ENCODE results near the gene HYAL3.

The HYAL3 gene

DNA sequence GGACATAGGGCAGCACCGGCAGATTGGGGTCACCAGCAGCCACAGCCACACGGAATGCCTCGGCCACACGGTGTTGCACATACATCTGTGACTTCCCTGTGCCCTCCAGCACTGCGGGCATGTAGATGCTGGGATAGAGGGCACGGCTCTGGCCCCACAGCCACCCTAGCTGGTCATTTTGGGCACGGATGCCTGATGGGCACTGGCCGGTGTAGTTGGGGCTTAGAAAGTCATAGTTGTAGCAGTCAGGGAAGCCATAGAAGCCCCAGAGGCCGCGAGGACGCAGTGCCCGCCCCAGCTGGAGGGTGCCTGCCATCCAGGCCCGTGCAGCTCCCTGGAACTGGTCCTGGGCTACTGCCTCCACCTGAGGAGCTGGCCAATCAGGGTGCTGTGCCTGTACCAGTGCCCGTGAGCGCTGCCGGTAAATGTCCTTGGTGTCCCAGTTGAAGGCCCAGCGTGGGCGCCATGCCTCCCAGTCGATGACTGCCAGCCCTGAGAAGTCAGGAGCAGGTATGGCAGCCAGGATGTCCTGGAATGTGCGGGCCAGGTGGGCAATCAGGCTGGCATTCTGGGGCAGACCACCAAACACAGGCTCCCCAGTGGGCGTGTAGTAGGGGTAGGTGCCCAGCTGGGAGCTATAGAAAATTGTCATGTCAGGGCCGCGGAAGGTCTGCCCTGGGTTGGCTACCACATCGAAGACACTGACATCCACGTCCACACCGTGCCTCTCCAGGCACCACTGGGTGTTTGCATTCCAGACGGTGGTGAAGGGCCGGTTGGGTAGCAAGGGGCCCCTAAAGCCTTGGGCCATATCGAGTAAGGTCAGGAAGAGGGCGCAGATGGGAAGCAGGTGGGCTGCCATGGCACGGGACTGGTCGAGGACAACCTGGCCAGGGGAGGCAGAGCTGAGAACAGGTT lies 3.1 kb upstream of the HYAL3 start:
- Histone ChIP-seq H3K27ac (ENCODE audit: low read depth, low read length) (no peak overlapping the region), H3K4me2 (ENCODE audit: low read length) (no peak overlapping the region)

DNA sequence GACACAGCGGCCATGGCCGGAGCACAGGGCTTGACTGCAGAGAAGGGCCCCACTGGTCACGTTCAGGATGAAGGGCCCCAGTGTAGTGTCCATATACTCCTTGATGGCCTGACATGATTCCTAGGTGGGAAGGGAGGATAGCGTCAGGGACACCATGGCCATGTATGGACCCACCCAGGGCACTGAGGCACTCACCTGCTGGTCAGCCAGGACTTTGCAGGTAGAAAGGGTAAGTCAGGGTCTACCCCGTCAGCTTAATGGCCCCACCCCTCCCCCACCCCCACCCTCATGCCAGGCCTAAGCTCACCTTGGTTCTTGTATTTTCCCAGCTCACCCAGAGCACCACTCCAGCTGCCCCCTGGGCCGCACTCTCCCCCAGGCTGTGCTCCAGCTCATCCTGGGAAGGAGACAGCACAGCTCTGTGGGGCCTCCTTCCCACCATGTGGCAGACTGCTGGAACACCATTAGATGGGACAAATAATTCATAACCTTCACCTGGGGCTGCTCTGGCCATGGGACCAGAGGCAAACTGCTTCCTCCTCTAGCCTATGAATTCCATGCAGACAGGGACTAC lies 1.6 kb upstream of the HYAL3 start:
- TF ChIP-seq, protein P1, sequence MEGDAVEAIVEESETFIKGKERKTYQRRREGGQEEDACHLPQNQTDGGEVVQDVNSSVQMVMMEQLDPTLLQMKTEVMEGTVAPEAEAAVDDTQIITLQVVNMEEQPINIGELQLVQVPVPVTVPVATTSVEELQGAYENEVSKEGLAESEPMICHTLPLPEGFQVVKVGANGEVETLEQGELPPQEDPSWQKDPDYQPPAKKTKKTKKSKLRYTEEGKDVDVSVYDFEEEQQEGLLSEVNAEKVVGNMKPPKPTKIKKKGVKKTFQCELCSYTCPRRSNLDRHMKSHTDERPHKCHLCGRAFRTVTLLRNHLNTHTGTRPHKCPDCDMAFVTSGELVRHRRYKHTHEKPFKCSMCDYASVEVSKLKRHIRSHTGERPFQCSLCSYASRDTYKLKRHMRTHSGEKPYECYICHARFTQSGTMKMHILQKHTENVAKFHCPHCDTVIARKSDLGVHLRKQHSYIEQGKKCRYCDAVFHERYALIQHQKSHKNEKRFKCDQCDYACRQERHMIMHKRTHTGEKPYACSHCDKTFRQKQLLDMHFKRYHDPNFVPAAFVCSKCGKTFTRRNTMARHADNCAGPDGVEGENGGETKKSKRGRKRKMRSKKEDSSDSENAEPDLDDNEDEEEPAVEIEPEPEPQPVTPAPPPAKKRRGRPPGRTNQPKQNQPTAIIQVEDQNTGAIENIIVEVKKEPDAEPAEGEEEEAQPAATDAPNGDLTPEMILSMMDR (IDR thresholded peaks at IDR 0.05; ENCODE audit: low read depth, low read length, poor library complexity, severe bottlenecking): no peak
- TF ChIP-seq EZH2phosphoT487 (IDR thresholded peaks at IDR 0.05; ENCODE audit: borderline replicate concordance, low read length): no peak
- no peak overlapping the region for H3K27ac ChIP-seq (ENCODE audit: low read depth, low read length)

More for the DNA sequence above, 3.1 kb upstream of the HYAL3 start:
- H4K20me1 ChIP-seq (ENCODE audit: control insufficient read depth, insufficient read depth, low read depth, low read length): no peaks in the 10 kb centered on the region
- H3K4me1 ChIP-seq (ENCODE audit: control insufficient read depth, low read length): peaks cover 25% of the 10 kb centered on the region
- no peaks in the 10 kb centered on the region for H3K9me2 ChIP-seq (replicated peaks; ENCODE audit: control insufficient read depth, low read length)
- no peaks in the 10 kb centered on the region for H3K9me3 ChIP-seq (ENCODE audit: control insufficient read depth, insufficient read depth, low read length)
- TF ChIP-seq EZH2phosphoT487 (IDR thresholded peaks at IDR 0.05; ENCODE audit: borderline replicate concordance, low read length): no peak
- TF ChIP-seq, protein P1 (IDR thresholded peaks at IDR 0.05; ENCODE audit: low read depth, low read length, poor library complexity, severe bottlenecking): no peak
- H3F3A ChIP-seq (ENCODE audit: control insufficient read depth, insufficient read depth): peaks cover 7% of the 10 kb centered on the region
- no peaks in the 10 kb centered on the region for H3K36me3 ChIP-seq (ENCODE audit: control insufficient read depth, low read length)
- H3K4me3 ChIP-seq (ENCODE audit: low read length): no peak overlapping the region
- H3K27me3 ChIP-seq (ENCODE audit: control insufficient read depth, low read length): no peaks in the 10 kb centered on the region
- H3K79me2 ChIP-seq (ENCODE audit: control insufficient read depth, low read length): 0 out of 2 replicates have a peak, but pooled peaks cover 3% of the 10 kb centered on the region

GRCh38 chr3:50299929-50300680 lies 900 bp upstream of the HYAL3 start:
- Histone ChIP-seq H3K9me2 (replicated peaks; ENCODE audit: control insufficient read depth, low read length) (no peaks in the 10 kb centered on the region), H3K27ac (ENCODE audit: low read depth, low read length) (peak overlapping the region; percentile 20), H4K20me1 (ENCODE audit: control insufficient read depth, insufficient read depth, low read depth, low read length) (no peaks in the 10 kb centered on the region), H3F3A (ENCODE audit: control insufficient read depth, insufficient read depth) (peaks cover 7% of the 10 kb centered on the region), H3K4me2 (ENCODE audit: low read length) (peak overlapping the region; percentile 98), H3K9me3 (ENCODE audit: control insufficient read depth, insufficient read depth, low read length) (no peaks in the 10 kb centered on the region), H3K27me3 (ENCODE audit: control insufficient read depth, low read length) (no peaks in the 10 kb centered on the region), H3K79me2 (ENCODE audit: control insufficient read depth, low read length) (0 out of 2 replicates have a peak, but pooled peaks cover 3% of the 10 kb centered on the region), H3K4me3 (ENCODE audit: low read length) (peak overlapping the region; percentile 98), H3K36me3 (ENCODE audit: control insufficient read depth, low read length) (no peaks in the 10 kb centered on the region), H3K4me1 (ENCODE audit: control insufficient read depth, low read length) (peaks cover 24% of the 10 kb centered on the region)
- TF ChIP-seq, protein P1 (IDR thresholded peaks at IDR 0.05; ENCODE audit: low read depth, low read length, poor library complexity, severe bottlenecking): no peak

More for the DNA sequence above, 1.6 kb upstream of the HYAL3 start:
- no peaks in the 10 kb centered on the region for H3K9me3 ChIP-seq (ENCODE audit: control insufficient read depth, insufficient read depth, low read length)
- H3K27me3 ChIP-seq (ENCODE audit: control insufficient read depth, low read length): no peaks in the 10 kb centered on the region
- no peaks in the 10 kb centered on the region for H3K9me2 ChIP-seq (replicated peaks; ENCODE audit: control insufficient read depth, low read length)
- H4K20me1 ChIP-seq (ENCODE audit: control insufficient read depth, insufficient read depth, low read depth, low read length): no peaks in the 10 kb centered on the region
- H3K36me3 ChIP-seq (ENCODE audit: control insufficient read depth, low read length): no peaks in the 10 kb centered on the region
- peak overlapping the region; percentile 98 for H3K4me3 ChIP-seq (ENCODE audit: low read length)
- H3K79me2 ChIP-seq (ENCODE audit: control insufficient read depth, low read length): 0 out of 2 replicates have a peak, but pooled peaks cover 3% of the 10 kb centered on the region
- H3K4me2 ChIP-seq (ENCODE audit: low read length): peak overlapping the region; percentile 98
- peaks cover 7% of the 10 kb centered on the region for H3F3A ChIP-seq (ENCODE audit: control insufficient read depth, insufficient read depth)
- peaks cover 25% of the 10 kb centered on the region for H3K4me1 ChIP-seq (ENCODE audit: control insufficient read depth, low read length)
